Activated CD4-positive, alpha-beta T cell treated with anti-CD3 and anti-CD28 coated beads, Interleukin-2, amount 10 ng/mL, durations not matched to agents 7 days and 5 days (primary cell): Measurements from ENCODE around the gene SERPINH1. TPM values are rescaled to one million over a fixed set of nuclear protein-coding genes. Genes with fewer than 3 reads are reported as not detected.

Source experiments
- CTCF ChIA-PET: fragments of 350-600 bp; sonication (Branson Sonifier 250); formaldehyde crosslinking; loops from one replicate; lab custom pipeline; 2021; ENCODE audit warnings: antibody characterized with exemption; lab: Charles Lee
- POLR2A ChIA-PET: fragments of 350-600 bp; sonication (Branson Sonifier 250); formaldehyde crosslinking; loops from one replicate; lab custom pipeline; 2021; ENCODE audit warnings: antibody characterized with exemption; lab: Charles Lee
- DNase-seq: peaks from one replicate; pipeline ENCODE4 v3.0.0-alpha.2; 2020
- H3K27ac Mint-ChIP-seq: one replicate; pipeline ENCODE4 v1.8.0; 2021; ENCODE audit warnings: mild to moderate bottlenecking, moderate library complexity, mixed read lengths
- H3K27me3 Mint-ChIP-seq: one replicate; pipeline ENCODE4 v1.8.0; 2021; ENCODE audit warnings: mixed read lengths
- H3K36me3 Mint-ChIP-seq: one replicate; pipeline ENCODE4 v1.8.0; 2021; ENCODE audit warnings: low read depth, mixed read lengths
- H3K4me1 Mint-ChIP-seq: one replicate; pipeline ENCODE4 v1.8.0; 2021; ENCODE audit warnings: mixed read lengths
- H3K4me3 Mint-ChIP-seq: one replicate; pipeline ENCODE4 v1.8.0; 2021; ENCODE audit warnings: mild to moderate bottlenecking, moderate library complexity, mixed read lengths
- H3K9me3 Mint-ChIP-seq: one replicate; pipeline ENCODE4 v1.8.0; 2021; ENCODE audit warnings: mixed read lengths
- total RNA-seq, 2 experiments: library from RNA; stranded (reverse); gene quantifications; one replicate each; pipeline ENCODE4 v1.2.3, GENCODE V29; 2021

SERPINH1 gene
- total RNA-seq, 2 experiments from 2014 or later = 11.3 to 11.9 TPM

DNA sequence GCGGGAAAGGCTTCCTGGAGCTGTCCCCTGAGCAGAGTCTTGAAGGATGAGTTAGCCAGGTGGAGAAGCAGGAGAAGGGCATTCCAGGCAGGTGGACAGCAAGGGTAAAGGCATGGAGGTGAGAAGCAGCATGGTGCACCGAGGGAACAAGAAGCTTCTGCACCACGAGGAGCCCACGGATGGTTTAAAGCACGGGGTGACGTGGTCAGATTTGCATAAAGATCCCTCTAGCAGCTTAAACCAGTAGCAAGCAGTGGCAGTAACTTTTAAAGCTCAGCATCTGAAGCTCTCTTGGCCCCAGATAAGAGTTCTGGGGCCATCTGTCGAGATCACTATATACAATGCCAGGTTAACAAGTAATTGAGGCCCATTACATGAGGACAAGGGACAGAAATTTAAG lies 36.8 kb downstream of the SERPINH1 start:
- H3K9me3 Mint-ChIP-seq = no peaks in the 10 kb centered on the region
- DNase-seq = no peak
- ChIA-PET POLR2A (no interaction called here), CTCF (interaction anchor here (0.5 to 1.4 kb wide), 5 partner anchors 9 to 251 kb away, joined by 3 to 4 read pairs (median 3); no protein-coding TSS in a partner anchor)
- H3K4me1 Mint-ChIP-seq = peaks cover 1% of the 10 kb centered on the region
- H3K27ac Mint-ChIP-seq = no peak overlapping the region
- H3K27me3 Mint-ChIP-seq = peaks cover 9% of the 10 kb centered on the region
- H3K36me3 Mint-ChIP-seq = no peaks in the 10 kb centered on the region
- no peak overlapping the region for H3K4me3 Mint-ChIP-seq

- no peaks in the 10 kb centered on the region for H3K9me3 Mint-ChIP-seq
- no peak overlapping the region for H3K4me3 Mint-ChIP-seq
- peaks cover 9% of the 10 kb centered on the region for H3K27me3 Mint-ChIP-seq
- CTCF ChIA-PET = interaction anchor here (1.1 kb wide), 1 partner anchor 78 kb away, joined by 3 read pairs; no protein-coding TSS in a partner anchor
- H3K36me3 Mint-ChIP-seq = no peaks in the 10 kb centered on the region
- H3K4me1 Mint-ChIP-seq = peaks cover 1% of the 10 kb centered on the region
- no peak overlapping the region for H3K27ac Mint-ChIP-seq
- POLR2A ChIA-PET = no interaction called here
- DNase-seq = no peak
These were observed 38.3 kb downstream of the SERPINH1 start for GRCh38 chr11:75600356-75600755.

DNA sequence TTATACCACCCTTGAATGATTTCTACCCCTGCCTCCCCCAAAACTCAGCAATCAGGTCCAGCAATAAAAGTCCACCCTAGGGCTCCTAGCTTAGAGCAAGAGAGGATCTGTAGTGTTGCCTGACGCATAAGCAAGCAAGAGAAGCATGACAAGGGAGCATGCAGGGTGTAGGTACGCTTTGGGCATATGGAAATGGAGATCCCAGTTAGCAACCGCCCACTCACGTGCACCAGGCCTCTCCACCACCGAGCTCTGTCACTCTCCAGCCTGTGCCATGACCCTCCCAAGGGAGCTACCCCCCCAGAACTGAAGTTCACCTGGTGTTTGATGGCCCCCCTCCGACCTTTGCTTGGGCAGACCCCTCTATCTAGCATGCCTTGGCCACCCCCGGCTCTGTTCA lies 39.4 kb downstream of the SERPINH1 start:
- Mint-ChIP-seq H3K4me3 (no peak overlapping the region), H3K4me1 (peaks cover 1% of the 10 kb centered on the region), H3K27me3 (peaks cover 7% of the 10 kb centered on the region), H3K27ac (no peak overlapping the region), H3K36me3 (no peaks in the 10 kb centered on the region), H3K9me3 (no peaks in the 10 kb centered on the region)
- CTCF ChIA-PET = interaction anchor here (0.7 to 1.3 kb wide), 2 partner anchors 9 to 38 kb away, joined by 3 to 4 read pairs; no protein-coding TSS in a partner anchor
- no peak for DNase-seq
- POLR2A ChIA-PET = no interaction called here

- CTCF ChIA-PET = no interaction called here
- no peaks in the 10 kb centered on the region for H3K9me3 Mint-ChIP-seq
These were observed 40.9 kb downstream of the SERPINH1 start for GRCh38 chr11:75602951-75603350.

DNA sequence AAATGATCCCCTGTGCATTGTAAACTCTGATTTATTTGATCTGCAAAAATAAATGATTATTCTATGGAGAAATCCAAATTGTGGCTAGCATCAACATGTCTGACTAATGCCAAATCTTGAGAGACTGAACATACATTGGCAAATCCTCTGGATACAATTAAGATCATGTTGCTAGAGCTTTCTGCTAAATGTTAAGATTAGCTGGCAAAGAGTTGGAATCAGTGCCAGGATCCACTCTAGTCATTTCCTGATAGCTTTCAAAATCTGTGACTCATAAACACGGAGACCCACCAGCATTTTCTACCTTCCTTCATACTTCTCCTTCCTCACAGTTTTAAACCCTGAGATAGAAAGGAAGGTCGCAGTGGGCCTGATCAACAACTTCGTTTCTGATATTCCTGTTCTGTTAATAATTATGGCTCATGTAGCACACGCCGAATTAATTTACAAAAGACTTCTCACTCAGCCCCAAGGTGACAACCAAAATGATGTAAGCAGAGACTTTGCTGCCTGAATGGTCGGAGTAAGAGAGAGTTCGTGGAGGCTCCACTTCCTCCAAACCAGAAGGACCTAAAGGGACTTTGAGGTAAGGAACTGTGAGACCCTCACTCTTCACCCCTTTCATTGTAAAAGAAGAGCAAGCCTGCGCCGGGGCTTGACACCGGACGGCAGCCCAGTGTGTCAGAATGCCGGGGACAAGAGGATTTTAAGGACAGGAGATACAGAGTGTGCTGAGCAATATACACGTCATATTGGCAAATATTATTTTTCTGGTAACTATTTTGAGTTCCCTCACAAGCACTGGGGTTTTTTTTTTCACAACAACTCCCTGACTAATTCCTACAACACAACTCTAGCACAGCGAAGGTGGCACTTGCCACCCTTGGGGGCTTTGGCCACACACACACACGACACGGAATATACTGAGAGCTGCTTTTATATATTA lies 42.0 kb downstream of the SERPINH1 start:
- ChIA-PET POLR2A (no interaction called here), CTCF (no interaction called here)
- H3K27ac Mint-ChIP-seq = no peak overlapping the region
- no peak overlapping the region for H3K4me3 Mint-ChIP-seq
- no peaks in the 10 kb centered on the region for H3K9me3 Mint-ChIP-seq
- no peak for DNase-seq
- peaks cover 1% of the 10 kb centered on the region for H3K4me1 Mint-ChIP-seq
- peaks cover 12% of the 10 kb centered on the region for H3K27me3 Mint-ChIP-seq
- no peaks in the 10 kb centered on the region for H3K36me3 Mint-ChIP-seq

More at GRCh38 chr11:75602951-75603350, 40.9 kb downstream of the SERPINH1 start:
- no peak overlapping the region for H3K27ac Mint-ChIP-seq
- DNase-seq = no peak
- H3K36me3 Mint-ChIP-seq = no peaks in the 10 kb centered on the region
- peaks cover 14% of the 10 kb centered on the region for H3K27me3 Mint-ChIP-seq
- no peak overlapping the region for H3K4me3 Mint-ChIP-seq
- POLR2A ChIA-PET = no interaction called here
- peaks cover 1% of the 10 kb centered on the region for H3K4me1 Mint-ChIP-seq

- Mint-ChIP-seq H3K27ac (no peak overlapping the region), H3K27me3 (peaks cover 10% of the 10 kb centered on the region), H3K4me3 (no peak overlapping the region), H3K36me3 (no peaks in the 10 kb centered on the region), H3K4me1 (peaks cover 1% of the 10 kb centered on the region), H3K9me3 (no peaks in the 10 kb centered on the region)
- CTCF ChIA-PET = no interaction called here
- DNase-seq = no peak
- POLR2A ChIA-PET = no interaction called here
These were observed 44.0 kb downstream of the SERPINH1 start for GRCh38 chr11:75606099-75606498.

DNA sequence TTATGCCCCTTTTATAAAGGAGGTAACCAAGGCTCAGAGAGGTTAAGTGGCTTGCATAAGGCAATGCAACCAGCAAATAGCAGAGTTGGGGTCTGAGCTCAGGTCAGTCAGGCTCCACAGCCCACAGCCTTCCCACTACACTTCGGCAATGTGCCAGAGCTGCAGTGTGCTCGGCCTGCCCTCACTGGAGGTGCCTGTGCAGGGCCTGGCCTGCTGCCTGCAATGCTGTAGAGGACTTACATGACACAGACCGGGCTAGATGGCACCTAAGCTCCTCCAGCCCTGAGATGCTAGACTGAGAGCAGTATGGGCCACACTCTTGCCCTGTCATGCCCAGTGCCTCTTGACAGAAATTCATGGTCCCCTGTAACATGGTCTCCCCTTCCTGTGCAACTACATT lies 49.8 kb downstream of the SERPINH1 start:
- no peak overlapping the region for H3K27ac Mint-ChIP-seq
- POLR2A ChIA-PET = interaction anchor here (0.6 kb wide), 1 partner anchor 43 kb away, joined by 3 read pairs; no protein-coding TSS in a partner anchor
- no peaks in the 10 kb centered on the region for H3K4me1 Mint-ChIP-seq
- CTCF ChIA-PET = interaction anchor here (0.7 kb wide), 1 partner anchor 17 kb away, joined by 3 read pairs; no protein-coding TSS in a partner anchor
- no peaks in the 10 kb centered on the region for H3K36me3 Mint-ChIP-seq
- no peaks in the 10 kb centered on the region for H3K9me3 Mint-ChIP-seq
- no peak overlapping the region for H3K4me3 Mint-ChIP-seq
- no peak for DNase-seq
- peaks cover 7% of the 10 kb centered on the region for H3K27me3 Mint-ChIP-seq

GRCh38 chr11:75615751-75616150 lies 53.7 kb downstream of the SERPINH1 start:
- Mint-ChIP-seq H3K4me1 (no peaks in the 10 kb centered on the region), H3K4me3 (no peak overlapping the region), H3K36me3 (no peaks in the 10 kb centered on the region), H3K9me3 (no peaks in the 10 kb centered on the region), H3K27me3 (peaks cover 7% of the 10 kb centered on the region), H3K27ac (no peak overlapping the region)
- DNase-seq = no peak
- ChIA-PET CTCF (no interaction called here), POLR2A (no interaction called here)

DNA sequence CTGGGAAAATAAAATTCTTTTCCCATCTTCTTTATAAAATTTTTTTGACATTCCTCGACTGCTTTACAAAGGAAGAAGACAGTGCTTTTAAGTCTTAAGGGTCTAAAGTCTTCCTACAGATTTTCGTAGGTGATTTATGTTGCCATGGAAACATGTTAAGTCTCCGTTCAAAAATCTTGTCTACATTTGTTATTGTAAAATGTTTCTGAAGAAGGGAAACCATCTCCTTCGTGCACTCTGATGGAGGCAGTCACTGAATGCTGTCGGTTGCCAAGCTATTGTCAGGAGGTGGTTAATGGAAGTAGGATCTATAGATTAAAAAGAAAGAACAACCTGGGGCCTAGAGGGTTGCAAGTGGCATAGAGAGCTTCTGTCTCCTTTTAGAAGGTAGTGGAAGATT lies 54.2 kb downstream of the SERPINH1 start:
- Mint-ChIP-seq H3K27me3 (peaks cover 5% of the 10 kb centered on the region), H3K4me1 (no peaks in the 10 kb centered on the region), H3K36me3 (no peaks in the 10 kb centered on the region), H3K9me3 (no peaks in the 10 kb centered on the region), H3K4me3 (no peak overlapping the region), H3K27ac (no peak overlapping the region)
- POLR2A ChIA-PET = interaction anchor here (0.7 kb wide), 1 partner anchor 275 kb away, joined by 3 read pairs; no protein-coding TSS in a partner anchor
- CTCF ChIA-PET = interaction anchor here (0.5 kb wide), 1 partner anchor 956 kb away, joined by 3 read pairs; no protein-coding TSS in a partner anchor
- DNase-seq = no peak

Other genes with a start within 250 kb of the SERPINH1 start
- gene ARRB1, start 210.6 kb upstream of the SERPINH1 start, total RNA-seq = 10 to 100 TPM; 24.3 to 29.5 TPM
- 1,000 to 10,000 TPM; 2,943 to 3,099 TPM for gene RPS3, start 162.7 kb upstream of the SERPINH1 start, total RNA-seq
- 1 to 10 TPM in 1 of 2 experiments, under 1 TPM in 1; 0.50 to 1.3 TPM for gene KLHL35, start 129.1 kb upstream of the SERPINH1 start, total RNA-seq
- 10 to 100 TPM; 55.8 to 62.3 TPM for gene GDPD5, start 36.3 kb upstream of the SERPINH1 start, total RNA-seq
- under 1 TPM; 0.25 TPM for gene MAP6, start 106.8 kb downstream of the SERPINH1 start, total RNA-seq
- gene MOGAT2, start 155.6 kb downstream of the SERPINH1 start, total RNA-seq = not detected
- under 1 TPM; 0.77 to 0.99 TPM for gene DGAT2, start 206.5 kb downstream of the SERPINH1 start, total RNA-seq